OCI-LY3 (cell line): Measurements from ENCODE around the gene TTLL10.

Experiments
- EZH2phosphoT487 ChIP-seq: fragments of 200-600 bp; shearing (Covaris generic); IDR thresholded peaks from 2 replicates; pipeline ENCODE4 v1.6.1; 2018; ENCODE audit warnings: antibody characterized with exemption, mixed run types, low read depth
- TF ChIP-seq, protein P1 (sequence below): fragments of 200-600, 300-600 bp; sonication (generic); IDR thresholded peaks from 2 replicates; pipeline ENCODE4 v1.5.1; 2014; ENCODE audit warnings: antibody characterized with exemption, low read length, low read depth

DNA sequence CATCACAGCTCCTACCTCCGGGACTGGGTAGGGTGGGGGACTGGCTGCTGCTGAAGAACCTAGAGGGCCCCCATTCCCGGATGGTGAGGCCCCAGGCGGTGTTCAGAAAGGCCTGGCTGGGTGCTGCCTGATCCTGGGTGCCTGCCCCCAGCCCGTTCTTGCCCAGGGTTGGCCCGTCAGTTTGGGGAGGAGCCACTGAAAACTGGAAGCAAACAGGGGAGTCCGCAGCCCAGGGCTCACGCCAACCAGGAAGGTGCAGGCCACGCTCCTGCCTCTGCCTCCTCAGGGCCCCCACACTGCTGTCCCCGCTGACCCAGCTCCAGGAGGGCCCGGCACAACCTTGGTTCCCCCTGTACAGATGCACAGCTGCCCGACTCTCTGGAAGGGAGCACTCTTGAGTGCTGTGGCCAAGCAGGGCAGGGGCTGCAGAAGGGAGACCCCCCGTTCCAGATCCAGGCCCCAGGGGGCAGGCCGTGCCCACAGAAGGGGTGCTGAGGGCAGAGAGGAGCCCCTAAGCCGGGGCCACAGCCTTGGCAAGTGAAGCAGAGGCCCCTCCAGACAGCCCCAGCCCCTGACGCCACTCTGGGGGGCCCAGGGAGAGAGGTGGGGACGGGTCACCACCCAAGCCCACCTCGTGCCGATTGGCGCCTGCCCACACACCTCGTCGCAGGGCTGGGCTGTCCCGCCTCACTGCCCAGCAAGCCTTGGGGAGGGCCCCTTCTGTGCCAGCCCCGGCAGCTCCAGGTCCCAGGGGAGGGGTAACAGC is 67.3 kb downstream of the TTLL10 start:
- TF ChIP-seq, protein P1, sequence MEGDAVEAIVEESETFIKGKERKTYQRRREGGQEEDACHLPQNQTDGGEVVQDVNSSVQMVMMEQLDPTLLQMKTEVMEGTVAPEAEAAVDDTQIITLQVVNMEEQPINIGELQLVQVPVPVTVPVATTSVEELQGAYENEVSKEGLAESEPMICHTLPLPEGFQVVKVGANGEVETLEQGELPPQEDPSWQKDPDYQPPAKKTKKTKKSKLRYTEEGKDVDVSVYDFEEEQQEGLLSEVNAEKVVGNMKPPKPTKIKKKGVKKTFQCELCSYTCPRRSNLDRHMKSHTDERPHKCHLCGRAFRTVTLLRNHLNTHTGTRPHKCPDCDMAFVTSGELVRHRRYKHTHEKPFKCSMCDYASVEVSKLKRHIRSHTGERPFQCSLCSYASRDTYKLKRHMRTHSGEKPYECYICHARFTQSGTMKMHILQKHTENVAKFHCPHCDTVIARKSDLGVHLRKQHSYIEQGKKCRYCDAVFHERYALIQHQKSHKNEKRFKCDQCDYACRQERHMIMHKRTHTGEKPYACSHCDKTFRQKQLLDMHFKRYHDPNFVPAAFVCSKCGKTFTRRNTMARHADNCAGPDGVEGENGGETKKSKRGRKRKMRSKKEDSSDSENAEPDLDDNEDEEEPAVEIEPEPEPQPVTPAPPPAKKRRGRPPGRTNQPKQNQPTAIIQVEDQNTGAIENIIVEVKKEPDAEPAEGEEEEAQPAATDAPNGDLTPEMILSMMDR = no peak
- TF ChIP-seq EZH2phosphoT487 = no peak
